Smooth muscle cell (in vitro differentiated cells): ENCODE data around the gene RASSF4. TPM values are rescaled to one million over a fixed set of nuclear protein-coding genes. Genes with fewer than 3 reads are reported as not detected.

Experiments
- DNase-seq: peaks from one replicate; lab custom pipeline; 2025; ENCODE audit not compliant: unreplicated experiment; lab: John Stamatoyannopoulos, UW
- H2AFZ ChIP-seq: fragments of 200-600 bp; sonication (generic); 2 replicates; pipeline ENCODE4 v1.6.0; 2016; ENCODE audit warnings: antibody characterized with exemption, low read depth, mild to moderate bottlenecking
- H3F3A ChIP-seq: fragments of 200-600 bp; sonication (generic); 2 replicates; pipeline ENCODE4 v1.6.0; 2017; ENCODE audit warnings: antibody characterized with exemption, low read depth
- H3K27ac ChIP-seq: fragments of 200-600 bp; sonication (generic); 2 replicates; pipeline ENCODE4 v1.5.1; 2016; ENCODE audit warnings: low read depth, mild to moderate bottlenecking
- H3K27me3 ChIP-seq: fragments of 200-600 bp; sonication (generic); 2 replicates; pipeline ENCODE4 v1.6.1; 2016; ENCODE audit warnings: low read depth, mild to moderate bottlenecking
- H3K36me3 ChIP-seq: fragments of 200-600 bp; sonication (generic); 2 replicates; pipeline ENCODE4 v1.5.1; 2016; ENCODE audit warnings: low read depth
- H3K4me1 ChIP-seq: fragments of 200-600 bp; sonication (generic); 2 replicates; pipeline ENCODE4 v1.5.1; 2016; ENCODE audit warnings: low read depth
- H3K4me2 ChIP-seq: fragments of 200-600 bp; sonication (generic); 2 replicates; pipeline ENCODE4 v1.6.0; 2016; ENCODE audit warnings: mild to moderate bottlenecking
- H3K4me3 ChIP-seq: fragments of 200-600 bp; sonication (generic); 2 replicates; pipeline ENCODE4 v1.5.1; 2016; ENCODE audit warnings: mild to moderate bottlenecking
- H3K79me2 ChIP-seq: fragments of 200-600 bp; sonication (generic); 2 replicates; pipeline ENCODE4 v1.6.0; 2016; ENCODE audit warnings: low read depth, mild to moderate bottlenecking
- H3K9ac ChIP-seq: fragments of 200-600 bp; sonication (generic); 2 replicates; pipeline ENCODE4 v1.6.0; 2016; ENCODE audit warnings: low read depth
- H3K9me3 ChIP-seq: fragments of 200-600 bp; sonication (generic); replicated peaks from 2 replicates; pipeline ENCODE4 v1.5.1; 2016; ENCODE audit warnings: low read depth
- H4K20me1 ChIP-seq: fragments of 200-600 bp; sonication (generic); 2 replicates; pipeline ENCODE4 v1.6.0; 2016; ENCODE audit warnings: low read depth
- CTCF ChIP-seq: fragments of 200-600 bp; sonication (generic); IDR thresholded peaks from 2 replicates; pipeline ENCODE4 v1.5.1; 2017; ENCODE audit warnings: borderline replicate concordance, mild to moderate bottlenecking, antibody characterized with exemption; ENCODE audit not compliant: insufficient read depth, poor library complexity, severe bottlenecking
- WGBS: methylation state at CpG from one replicate; pipeline ENCODE4 v1.1.7; 2016; ENCODE audit warnings: low lambda C conversion rate; 5-methylcytosine and 5-hydroxymethylcytosine counted together
- polyA plus RNA-seq: library from polyadenylated mRNA; unstranded; fragments of >200 nt; fragmentation: Nextera tagmentation; extraction: Ambion mirVana; gene quantifications from 2 replicates; pipeline ENCODE4 v1.2.1, GENCODE V29; 2016
- total RNA-seq: library from RNA; depleted of rRNA; stranded (reverse); fragments of >200 nt; gene quantifications from 2 replicates; pipeline ENCODE4 v1.2.3, GENCODE V29; 2014

Gene RASSF4
- total and polyA plus RNA-seq, 2 experiments from 2014 or later, result 8.3 to 14.8 TPM

DNA sequence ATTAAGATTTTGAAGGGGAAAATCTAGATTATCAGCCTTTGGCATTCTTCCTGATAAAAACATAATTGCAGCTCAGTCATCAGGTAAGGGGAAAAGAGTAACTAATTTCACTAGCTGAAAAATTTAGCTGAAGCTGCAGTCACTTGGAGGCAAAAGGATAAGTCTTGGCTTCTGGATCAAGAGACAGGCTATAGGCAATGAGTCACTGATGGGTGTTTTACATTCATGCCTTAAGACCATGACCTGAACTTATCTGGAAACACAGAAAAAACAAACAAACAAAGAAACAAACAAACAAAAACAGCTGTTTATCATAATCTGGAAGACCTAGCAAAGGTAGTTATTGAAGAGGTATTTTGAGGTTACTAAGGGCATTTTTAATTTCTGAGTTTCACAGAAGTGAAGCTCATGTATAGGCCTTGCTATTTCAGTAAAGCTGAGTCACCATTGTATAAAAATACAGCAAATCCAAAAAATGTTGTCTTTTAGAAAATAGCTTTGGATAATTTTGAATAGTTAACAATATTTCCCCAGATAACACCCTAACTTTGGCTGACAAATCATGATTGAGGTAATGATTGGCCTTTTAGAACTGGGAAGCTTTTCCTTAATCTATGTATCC, 81.4 kb downstream of the RASSF4 start:
- no peak for DNase-seq
- no peak overlapping the region for H3K4me3 ChIP-seq
- no peaks in the 10 kb centered on the region for H4K20me1 ChIP-seq
- no peaks in the 10 kb centered on the region for H3K79me2 ChIP-seq
- H3K4me2 ChIP-seq, result no peak overlapping the region
- TF ChIP-seq CTCF, result no peak
- H3K36me3 ChIP-seq, result no peaks in the 10 kb centered on the region
- no peaks in the 10 kb centered on the region for H3K9me3 ChIP-seq
- H3F3A ChIP-seq, result no peaks in the 10 kb centered on the region
- peak overlapping the region; percentile 5 for H2AFZ ChIP-seq
- peak overlapping the region; percentile 17 for H3K27ac ChIP-seq
- no peaks in the 10 kb centered on the region for H3K4me1 ChIP-seq
- no peak overlapping the region for H3K9ac ChIP-seq
- H3K27me3 ChIP-seq, result no peaks in the 10 kb centered on the region

GRCh38 chr10:45044290-45044689, 84.7 kb downstream of the RASSF4 start:
- H3K79me2 ChIP-seq, result no peaks in the 10 kb centered on the region
- H3K9ac ChIP-seq, result no peak overlapping the region
- no peaks in the 10 kb centered on the region for H3K36me3 ChIP-seq
- 29% methylated on average over 7 of the region's 7 CpGs for WGBS
- no peaks in the 10 kb centered on the region for H3K9me3 ChIP-seq
- H3K4me2 ChIP-seq, result no peak overlapping the region
- H3K4me1 ChIP-seq, result no peaks in the 10 kb centered on the region
- H3K4me3 ChIP-seq, result no peak overlapping the region
- H3K27ac ChIP-seq, result no peak overlapping the region
- no peak overlapping the region for H2AFZ ChIP-seq
- DNase-seq, result no peak
- no peaks in the 10 kb centered on the region for H3F3A ChIP-seq
- no peak for TF ChIP-seq CTCF
- H3K27me3 ChIP-seq, result no peaks in the 10 kb centered on the region
- H4K20me1 ChIP-seq, result no peaks in the 10 kb centered on the region

Other genes starting within 250 kb of the RASSF4 start
- not detected in 2 replicates for gene TMEM72, start 48.5 kb upstream of the RASSF4 start, total RNA-seq
- not detected in 2 replicates for gene TMEM72, start 48.5 kb upstream of the RASSF4 start, polyA plus RNA-seq
- gene DEPP1, start 19.0 kb downstream of the RASSF4 start, total RNA-seq, result 10.1 and 13.2 TPM in 2 replicates
- 12.9 and 18.8 TPM in 2 replicates for gene DEPP1, start 19.0 kb downstream of the RASSF4 start, polyA plus RNA-seq
- 38.9 and 42.6 TPM in 2 replicates for gene ZNF22, start 41.1 kb downstream of the RASSF4 start, total RNA-seq
- 30.7 and 31.3 TPM in 2 replicates for gene ZNF22, start 41.1 kb downstream of the RASSF4 start, polyA plus RNA-seq